COLO668 (cell line): ENCODE results near the gene TNK2.
"Not testable (repeated sequence)": the region's sequence is repeated elsewhere in the genome, so short reads cannot be mapped to it uniquely, and the experiment has no call there.

Experiments
- DNase-seq: peaks from one replicate; lab custom pipeline; 2025; ENCODE audit not compliant: unreplicated experiment; lab: John Stamatoyannopoulos, UW

TNK2 gene

DNA sequence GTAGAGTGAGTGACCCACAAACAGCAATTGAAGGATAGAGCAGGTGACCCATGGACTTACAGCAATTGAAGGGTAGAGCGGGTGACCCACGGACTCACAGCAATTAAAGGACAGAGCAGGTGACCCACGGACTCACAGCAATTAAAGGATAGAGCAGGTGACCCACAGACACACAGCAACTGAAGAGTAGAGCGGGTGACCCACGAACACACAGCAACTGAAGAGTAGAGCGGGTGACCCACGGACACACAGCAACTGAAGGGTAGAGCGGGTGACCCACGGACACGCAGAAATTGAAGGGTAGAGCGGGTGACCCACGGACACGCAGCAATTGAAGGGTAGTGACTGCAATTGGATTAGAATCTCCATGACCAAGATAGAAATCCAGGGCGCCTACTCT lies 9.8 kb upstream of the TNK2 start:
- DNase-seq: no peak

DNA sequence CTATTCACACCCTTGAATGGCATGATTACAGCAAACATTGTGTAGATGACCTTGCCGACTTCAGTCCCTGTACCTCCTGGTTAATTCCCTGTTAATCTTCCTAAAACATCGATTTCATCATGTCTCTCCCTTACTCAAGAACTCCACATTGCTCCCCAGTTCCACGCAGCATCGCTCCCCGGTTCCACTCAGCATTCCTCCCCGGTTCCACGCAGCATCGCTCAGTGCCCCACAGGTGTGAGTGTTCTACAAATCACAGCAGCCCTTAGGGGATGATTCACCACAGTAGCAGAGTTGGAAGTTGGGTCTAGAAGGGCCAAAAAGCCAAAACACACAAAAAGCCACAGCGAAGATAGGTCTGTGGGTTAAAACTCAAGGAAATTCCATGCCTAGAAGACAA lies 8.6 kb upstream of the TNK2 start:
- DNase-seq: no peak

DNA sequence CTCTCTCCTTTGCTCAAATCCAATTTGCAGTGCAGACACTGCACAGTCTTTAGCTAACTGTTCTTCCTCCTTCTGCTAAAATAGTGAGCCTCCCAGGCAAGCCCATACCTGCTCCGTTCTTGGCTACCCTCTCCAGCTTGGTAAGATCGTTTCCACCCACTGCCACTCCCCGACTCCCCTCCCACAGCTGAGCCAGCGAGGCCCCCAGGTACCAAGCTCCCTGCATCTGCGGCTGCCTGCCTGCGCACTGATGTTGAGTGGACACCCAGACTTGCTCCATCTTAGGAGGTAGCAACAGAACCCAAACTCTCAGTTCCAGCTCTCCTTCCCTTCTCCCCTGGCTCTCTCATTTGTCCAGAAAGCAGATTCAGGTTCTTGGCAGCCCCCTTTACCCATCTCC lies 7.9 kb upstream of the TNK2 start:
- DNase-seq: no peak

- DNase-seq: no peak
These were observed 6.5 kb upstream of the TNK2 start for GRCh38 chr3:195914648-195915473.

- DNase-seq: not testable (repeated sequence)
These were observed 5.8 kb upstream of the TNK2 start for GRCh38 chr3:195914146-195914545.

DNA sequence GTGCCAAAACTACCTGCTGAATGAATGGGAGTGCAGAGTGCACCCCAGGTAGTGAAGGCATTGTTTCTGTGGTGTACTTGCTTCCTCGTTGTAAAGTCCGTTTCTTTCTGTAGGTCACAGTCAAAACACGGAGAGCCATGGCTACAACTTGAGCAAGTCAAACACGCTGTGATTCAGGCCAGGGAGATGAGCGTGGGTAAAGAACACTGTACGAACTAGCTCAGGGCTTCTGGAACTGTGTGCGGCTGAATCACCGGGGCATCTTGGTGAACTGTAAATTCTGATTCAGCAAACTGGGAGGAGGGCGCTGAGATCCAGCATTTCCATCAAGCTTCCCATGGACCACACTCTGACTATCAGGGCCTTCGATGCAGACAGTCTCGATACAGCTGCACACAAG lies 5.0 kb upstream of the TNK2 start:
- no peak for DNase-seq

DNA sequence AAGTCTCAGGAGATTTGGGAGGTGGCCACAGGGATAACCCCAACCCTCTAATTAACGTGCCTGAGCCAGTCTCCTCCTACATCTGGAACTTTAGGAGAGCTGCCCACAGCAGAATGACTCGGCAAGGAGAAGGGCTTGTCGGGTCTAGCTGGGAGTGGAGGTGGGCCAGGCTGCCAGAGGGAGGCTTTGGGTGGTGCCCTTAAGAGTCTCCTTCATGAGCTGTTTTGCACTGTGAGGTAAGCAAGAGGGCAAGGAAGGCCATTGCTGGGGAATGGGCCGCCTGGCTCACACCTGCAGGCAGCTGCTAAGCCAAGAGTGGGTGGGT lies 3.6 kb upstream of the TNK2 start:
- no peak for DNase-seq

- no peak for DNase-seq
These were observed 2.9 kb upstream of the TNK2 start for GRCh38 chr3:195911041-195911945.

- no peak for DNase-seq
These were observed 2.1 kb upstream of the TNK2 start for GRCh38 chr3:195910499-195910845.

DNA sequence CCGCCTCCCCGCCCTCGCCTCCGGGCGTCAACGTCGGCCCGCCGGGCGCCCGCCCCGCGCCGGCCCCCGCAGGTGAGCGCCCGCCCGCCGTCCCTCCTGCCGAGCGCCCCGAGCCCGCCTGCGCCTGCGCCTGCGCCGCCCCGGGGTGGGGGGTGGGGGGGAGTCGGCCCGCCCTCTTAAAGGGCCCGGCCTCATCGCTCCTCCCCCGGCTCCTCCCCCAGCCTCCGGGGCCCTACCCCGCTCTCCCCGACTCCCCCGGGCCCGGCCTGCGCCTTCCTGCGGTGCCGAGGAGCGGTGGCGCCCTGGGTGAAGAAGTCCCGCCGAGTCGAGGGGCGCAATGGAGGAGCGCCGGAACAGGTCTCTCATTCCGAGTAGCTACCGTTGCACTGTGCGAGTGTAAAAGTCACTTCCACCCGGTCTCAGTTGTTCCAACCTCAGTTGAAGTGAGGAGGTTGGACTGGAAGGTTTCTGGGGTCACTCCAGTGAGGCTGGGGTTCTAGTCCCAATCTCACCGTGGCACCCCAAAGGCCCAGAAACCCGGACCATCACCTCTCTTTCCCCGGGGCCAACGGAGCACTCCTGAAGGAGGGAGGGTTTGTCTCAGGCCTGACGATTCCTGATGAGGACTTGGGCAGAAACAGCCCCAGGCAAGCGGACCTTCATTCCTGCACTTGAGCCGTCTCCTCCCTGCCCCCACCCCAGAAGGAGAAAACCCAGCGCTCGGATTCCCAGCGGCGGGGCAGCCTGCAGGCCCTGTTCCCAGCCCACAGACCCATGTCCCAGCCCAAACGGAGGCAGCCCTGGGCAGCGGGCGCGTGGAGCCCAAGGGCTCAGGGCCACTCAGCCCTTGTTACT lies 1.5 kb upstream of the TNK2 start:
- peak; percentile 79 for DNase-seq

- peak; percentile 57 for DNase-seq
These were observed 587 bp upstream of the TNK2 start for GRCh38 chr3:195908694-195909581.

DNA sequence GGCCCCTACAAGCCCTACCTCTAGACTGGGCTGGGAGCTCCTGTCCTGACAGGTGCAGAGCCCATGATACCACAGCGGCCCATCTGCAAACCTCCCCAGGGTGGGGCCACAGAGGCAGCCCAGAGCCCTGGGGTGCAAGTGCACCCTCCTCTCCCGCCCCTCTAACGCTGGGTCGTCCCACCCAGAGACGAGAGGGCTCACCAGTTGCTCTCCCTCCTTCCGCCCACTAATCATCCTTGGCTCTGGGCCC lies 742 bp downstream of the TNK2 start:
- DNase-seq: no peak

DNA sequence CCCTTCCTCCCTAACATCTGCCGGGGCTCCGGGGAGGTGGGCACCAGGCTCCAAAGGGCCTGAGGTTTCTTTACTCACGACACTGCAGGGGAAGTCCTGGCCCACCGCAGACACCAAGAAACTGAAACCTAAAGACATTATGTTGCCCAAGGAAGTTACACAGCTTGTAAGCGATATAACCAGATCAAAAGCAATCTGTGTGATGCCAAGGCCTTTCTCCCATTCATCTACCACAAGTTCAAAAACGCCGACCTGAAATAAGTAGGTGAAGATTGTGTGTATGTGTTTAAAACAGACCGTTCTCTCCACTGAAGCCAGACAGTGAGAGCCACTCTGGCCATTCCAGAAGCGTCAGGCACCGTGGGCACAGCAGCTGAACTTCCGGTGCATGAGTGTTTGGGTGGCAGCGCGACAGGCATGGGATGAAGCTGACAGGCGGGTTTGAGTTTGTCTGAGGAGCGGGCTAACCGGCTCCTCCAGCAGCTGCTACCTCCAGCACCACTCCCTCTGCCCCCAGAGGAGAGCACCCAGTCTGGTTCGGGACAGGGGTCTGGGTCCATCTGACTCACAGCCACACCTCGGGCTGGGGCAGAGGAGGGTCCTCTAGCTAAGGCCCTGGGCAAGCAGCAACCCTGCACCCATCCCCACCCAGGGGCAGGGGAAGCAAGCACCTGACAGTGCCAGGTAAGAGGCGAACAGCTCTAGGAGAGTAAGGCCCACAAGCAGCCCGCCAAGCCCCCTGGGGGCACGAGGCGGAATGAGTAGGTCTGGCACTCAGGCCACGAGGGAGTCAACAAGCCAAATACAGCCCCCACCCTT lies 1.3 kb downstream of the TNK2 start:
- peak; percentile 66 for DNase-seq

DNA sequence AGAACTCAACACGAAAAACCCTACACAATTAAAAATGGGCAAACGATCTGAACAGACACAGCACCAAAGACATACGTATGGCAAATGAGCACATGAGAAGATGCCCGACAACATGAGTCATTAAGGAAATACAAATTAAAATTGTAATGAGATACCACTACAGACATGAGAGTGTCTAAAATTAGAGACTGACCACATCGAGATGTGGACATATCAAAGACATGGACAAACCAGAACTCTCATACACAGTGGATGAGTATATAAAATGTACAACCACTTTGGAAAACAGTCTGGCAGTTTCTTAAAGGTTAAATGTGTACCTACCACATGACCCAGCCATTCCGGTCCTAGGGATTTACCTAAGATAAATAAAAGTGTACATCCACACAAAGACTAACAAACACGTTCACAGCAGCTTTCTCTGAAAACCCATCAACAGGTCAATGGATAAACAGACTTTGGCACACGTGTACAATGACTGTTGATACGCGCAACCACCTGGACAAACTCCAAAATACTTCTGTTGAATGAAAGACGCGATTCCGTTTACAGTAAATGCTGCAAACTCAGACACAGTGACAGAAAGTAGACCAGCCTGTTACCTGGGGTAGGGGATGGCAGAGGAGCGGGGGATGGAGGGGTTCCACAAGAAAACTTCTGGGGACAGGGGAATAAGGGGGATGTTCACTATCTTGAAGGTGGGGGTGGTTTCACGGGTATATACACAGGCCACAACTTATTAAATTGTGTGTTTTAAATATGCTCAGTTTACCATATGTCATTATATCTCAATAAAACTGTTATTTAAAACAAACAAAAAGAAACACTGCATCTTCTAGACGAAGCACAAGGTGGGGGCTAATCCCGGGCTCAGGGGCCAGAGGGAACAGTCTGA lies 2.1 kb downstream of the TNK2 start:
- peak; percentile 26 for DNase-seq

DNA sequence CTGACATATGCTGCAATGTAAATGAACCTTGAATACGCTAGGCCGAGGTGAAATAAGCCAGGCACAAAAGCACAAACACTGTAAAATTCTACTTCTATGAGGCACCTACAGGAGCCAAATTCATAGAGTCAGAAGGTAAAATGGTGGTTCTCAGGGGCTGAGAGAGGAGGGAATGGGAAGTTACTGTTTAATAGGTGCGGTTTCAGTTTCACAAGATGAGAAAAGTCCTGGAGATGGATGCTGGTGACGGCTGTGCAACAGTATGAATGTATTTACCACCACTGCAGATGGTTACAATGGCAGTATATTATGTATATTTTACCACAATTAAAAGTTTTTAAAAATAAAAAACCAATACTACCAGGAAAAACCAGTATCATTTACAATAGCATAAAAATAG lies 4.0 kb downstream of the TNK2 start:
- no peak for DNase-seq

DNA sequence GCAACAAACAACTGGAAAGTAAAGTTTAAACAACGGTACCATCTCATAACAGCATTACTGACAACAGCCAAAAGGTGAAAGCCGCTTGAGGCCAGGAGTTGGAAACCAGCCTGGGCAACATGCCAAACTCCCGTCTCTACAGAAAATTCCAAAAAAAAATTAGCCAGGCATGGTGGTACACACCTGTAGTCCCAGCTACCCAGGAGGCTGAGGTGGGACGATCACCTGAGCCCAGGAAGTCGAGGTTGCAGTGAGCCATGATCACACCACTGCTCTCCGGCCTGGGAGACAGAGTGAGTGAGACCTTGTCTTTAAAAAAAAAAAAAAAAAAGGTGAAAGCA lies 4.4 kb downstream of the TNK2 start:
- no peak for DNase-seq

- not testable (repeated sequence) for DNase-seq
These were observed 5.7 kb downstream of the TNK2 start for GRCh38 chr3:195902634-195903033.

- not testable (repeated sequence) for DNase-seq
These were observed 6.3 kb downstream of the TNK2 start for GRCh38 chr3:195901836-195902585.
